GOT3 (cell line): Measurements from ENCODE around the gene MACROH2A1.
"Not testable (repeated sequence)": the region's sequence is repeated elsewhere in the genome, so short reads cannot be mapped to it uniquely, and the experiment has no call there.

ENCODE experiments used
- DNase-seq: peaks from one replicate; lab custom pipeline; 2025; ENCODE audit warnings: mixed read lengths; lab: John Stamatoyannopoulos, UW

Gene MACROH2A1

DNA sequence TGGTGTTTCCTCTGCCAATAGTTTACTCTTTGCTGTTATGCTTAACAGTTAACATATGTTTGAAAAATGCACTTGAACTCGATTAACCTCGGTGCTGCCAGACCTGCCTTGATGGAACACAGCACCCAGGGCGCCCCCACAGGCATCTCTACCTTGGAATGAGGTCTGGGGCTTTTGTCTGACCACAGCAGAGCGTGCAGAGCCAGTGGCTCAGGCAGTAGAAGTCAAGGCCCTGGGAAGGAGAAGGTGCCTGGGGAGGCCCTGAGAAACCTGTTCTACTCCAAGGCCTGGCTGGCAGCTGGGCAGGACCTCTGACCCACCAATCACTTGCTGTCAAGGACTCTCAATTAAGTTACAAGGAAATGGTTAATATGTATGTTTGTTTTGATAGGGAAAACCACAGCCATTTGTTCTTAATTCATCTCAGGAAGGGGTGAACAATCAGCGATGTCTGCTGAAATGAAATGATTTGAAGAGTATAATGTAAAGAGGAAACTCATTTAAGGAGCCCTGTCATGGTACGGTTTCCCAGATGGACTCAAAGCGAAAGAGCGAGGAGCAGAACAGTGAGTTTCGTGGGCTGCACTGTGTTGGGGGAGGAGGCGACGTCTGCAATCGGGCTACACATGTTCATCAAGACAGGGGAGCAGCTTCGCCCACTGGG is 21.9 kb downstream of the MACROH2A1 start:
- DNase-seq, result no peak

DNA sequence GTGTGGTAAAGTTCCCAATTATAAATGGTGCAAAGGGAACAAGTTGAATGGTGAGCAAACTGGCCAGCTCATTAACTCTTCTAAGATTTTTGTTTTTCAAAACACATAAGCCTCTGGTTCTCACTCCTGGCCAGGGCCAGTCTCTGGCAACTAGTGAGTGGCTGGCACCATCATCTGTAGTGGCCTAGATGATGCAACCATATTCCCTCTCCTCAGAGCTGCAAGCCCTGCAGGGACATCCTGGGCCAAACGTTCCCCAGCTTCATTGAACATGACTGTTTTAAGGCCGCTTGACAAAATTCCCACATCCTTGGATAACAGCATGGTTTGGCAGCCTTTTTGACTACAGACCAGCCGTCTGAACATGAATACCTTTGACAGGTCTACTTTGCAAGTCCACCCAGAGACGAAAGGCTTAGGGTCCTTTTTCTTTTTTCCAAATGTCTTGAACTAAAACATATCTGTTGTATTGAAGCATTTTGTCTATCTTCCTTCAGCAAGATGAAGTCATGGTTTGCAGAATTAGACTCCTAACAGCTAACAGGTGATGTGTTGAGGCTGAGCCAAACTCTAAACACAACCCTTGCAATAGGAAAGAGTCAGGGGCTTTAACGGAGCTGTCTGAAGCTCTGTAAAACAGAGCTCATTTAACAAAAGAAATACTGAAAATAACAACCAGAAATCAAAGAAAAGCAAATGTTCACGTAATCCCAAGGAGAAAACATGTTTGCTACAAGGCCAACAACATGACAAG is 23.8 kb downstream of the MACROH2A1 start:
- no peak for DNase-seq

- no peak for DNase-seq
Observed at GRCh38 chr5:135373736-135374515, 25.1 kb downstream of the MACROH2A1 start.

- no peak for DNase-seq
Observed at GRCh38 chr5:135372654-135373381, 26.2 kb downstream of the MACROH2A1 start.

- DNase-seq, result no peak
Observed at GRCh38 chr5:135371622-135372232, 27.3 kb downstream of the MACROH2A1 start.

DNA sequence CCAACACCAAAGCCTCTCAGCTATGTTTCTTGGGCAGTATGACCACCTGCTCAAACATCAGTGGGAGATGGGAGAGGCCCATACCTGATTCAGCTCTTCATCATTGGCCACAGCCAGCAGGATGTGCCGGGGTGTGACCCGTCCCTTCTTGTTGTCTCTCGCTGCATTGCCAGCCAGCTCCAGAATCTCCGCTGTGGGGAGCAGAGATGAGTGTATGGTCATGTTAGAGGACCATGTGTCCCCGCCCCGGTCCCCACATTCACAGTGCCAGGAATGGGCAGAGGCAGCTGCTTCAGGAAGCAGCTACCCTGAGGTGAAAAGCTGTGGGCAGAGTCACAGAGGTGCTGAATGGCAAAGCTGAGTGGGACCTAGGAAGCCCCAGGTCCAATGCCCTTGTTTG is 29.1 kb downstream of the MACROH2A1 start:
- DNase-seq, result no peak

- no peak for DNase-seq
Observed at GRCh38 chr5:135367554-135367953, 31.5 kb downstream of the MACROH2A1 start.

- DNase-seq, result no peak
Observed at GRCh38 chr5:135367076-135367475, 32.0 kb downstream of the MACROH2A1 start.

- no peak for DNase-seq
Observed at GRCh38 chr5:135365281-135365680, 33.8 kb downstream of the MACROH2A1 start.

DNA sequence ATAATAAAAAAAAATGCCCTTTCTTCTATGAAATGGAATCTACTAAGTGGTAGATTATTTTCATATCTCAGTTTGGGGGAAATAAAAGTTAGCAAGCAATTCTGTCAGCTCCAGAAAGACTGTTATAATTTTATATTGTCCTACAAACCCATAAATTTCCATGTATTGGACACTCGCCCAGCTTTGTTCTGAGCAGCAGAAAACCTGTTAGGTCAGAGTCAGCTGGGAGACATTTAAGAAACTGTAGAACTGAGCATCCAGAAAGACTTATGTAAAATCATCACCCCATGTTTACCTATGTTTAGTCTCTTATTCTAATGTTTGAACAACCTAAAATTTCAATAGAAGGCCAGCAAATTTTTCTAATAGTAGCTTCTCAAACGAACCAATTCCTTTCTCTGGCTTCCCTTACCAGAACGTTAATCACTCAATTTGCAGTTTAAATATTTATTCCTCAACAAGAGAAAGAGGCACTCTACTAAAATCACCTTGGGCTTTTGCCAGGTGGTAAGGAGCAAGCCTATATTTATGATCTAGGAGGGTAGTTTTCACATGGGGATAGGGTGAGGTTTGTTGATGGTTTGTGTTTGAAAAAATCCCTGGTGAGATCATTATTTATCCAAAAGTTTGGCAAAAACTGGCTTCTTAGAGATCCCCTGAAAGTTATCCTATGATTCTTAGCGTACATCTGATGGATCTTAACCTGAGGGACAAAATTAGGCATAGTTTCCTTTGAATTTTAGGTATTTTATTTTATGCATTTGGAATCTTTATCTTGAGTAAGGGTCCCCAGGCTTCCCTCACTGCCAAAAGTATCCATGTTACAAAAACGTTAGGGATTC is 34.4 kb downstream of the MACROH2A1 start:
- DNase-seq, result no peak

- not testable (repeated sequence) for DNase-seq
Observed at GRCh38 chr5:135363342-135363741, 35.7 kb downstream of the MACROH2A1 start.

- no peak for DNase-seq
Observed at GRCh38 chr5:135362102-135362501, 36.9 kb downstream of the MACROH2A1 start.

DNA sequence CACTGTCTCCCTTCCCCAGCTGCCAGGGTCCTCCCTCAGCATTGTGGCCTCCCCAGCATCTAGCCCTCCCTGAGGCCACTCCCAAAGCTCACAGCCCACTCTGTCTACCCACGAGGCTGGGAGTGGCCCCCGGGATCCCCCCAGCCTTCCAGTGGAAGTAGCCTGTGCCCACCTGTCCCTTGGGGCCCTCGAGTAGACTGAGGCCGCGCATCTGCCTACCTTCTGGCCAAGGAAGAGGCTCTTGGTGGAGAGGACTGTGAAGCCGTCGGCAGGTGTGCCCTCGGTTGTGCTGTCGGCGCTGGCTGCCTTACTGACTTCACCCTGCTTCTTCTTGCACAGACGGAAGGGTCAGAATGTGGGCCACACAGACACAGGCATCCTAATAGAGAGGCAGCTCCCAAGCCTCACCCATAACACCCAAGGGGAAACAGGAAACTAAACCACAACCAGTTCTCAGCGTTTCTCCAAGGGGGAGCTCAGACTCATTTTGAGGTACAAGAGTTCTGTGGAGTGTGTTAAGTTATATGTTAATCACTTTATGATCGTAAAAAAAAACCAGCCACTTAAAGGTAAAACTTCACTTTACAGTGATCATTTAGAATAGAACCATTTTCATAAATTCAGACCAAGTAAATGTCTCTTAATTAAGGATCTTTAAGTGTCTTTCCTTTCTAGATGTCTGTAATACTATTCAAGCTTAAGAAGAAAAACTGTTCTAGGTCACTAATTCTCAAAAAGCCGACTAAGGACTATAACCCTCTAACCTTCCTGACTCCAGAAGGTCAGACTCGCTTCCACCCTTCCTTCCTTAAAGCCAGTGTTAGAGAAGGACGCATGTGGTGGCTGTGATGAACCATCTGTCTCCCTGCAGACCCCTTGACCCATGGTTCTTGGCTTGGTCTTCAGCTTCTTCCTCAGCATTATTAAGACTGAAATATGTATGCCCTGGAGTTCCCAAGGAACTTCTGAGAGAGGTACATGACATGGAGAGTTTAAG is 38.5 kb downstream of the MACROH2A1 start:
- DNase-seq, result no peak

DNA sequence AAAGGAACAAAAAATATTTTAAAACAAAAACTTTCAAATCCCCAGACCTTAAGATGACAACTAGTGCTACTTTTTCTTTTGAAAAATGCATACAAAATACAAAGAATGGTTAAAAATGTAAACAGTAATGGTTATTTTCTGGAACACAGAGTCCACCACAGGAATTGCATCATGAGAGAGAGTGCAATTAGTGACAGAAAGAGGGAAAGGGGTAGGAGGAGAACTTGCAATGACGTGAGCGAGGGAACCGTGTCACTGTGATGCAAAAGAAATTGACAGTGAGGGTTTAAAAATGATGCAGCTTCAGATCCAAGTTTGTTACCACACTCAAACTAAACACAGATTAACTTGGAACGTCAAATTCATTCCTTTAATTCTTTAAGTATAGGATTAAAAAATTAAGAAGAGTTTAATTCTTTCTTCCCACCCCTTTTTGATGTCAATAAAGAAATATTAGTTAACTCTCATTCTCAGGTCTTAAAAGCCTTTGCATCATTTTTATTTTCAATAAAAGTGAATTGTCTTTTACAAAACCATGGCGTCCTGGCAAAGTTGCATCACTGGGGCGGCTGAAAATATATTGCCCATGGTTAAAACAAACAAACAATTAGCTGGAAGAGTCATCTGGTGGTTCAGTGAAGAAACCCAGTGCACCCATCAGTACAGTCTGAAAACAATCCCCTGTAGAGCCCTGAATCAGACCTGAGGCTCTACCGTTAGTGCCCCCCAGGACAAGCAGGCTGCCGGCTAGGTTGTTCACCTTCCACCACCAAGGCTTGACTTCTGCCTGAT is 39.5 kb downstream of the MACROH2A1 start:
- DNase-seq, result no peak

DNA sequence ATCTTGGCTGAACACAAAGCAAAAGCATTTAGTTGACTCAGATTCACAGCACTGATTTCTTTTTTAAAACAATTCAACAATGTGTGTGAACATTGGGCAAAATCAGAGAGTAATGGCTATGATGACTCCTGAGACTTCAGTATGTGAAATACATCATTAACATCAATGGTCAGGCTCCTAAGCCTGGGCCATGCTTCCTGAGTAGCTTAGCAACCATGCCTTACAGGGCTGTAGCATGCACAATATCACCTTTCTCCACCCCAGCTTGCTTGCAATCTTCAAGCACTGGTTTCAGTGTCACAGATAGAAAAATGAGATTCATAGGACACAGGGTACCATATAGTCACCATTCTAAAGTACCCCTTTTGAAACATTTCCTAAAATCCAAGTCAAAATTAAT is 41.3 kb downstream of the MACROH2A1 start:
- DNase-seq, result no peak

GRCh38 chr5:135356522-135357318 is 42.3 kb downstream of the MACROH2A1 start:
- no peak for DNase-seq

DNA sequence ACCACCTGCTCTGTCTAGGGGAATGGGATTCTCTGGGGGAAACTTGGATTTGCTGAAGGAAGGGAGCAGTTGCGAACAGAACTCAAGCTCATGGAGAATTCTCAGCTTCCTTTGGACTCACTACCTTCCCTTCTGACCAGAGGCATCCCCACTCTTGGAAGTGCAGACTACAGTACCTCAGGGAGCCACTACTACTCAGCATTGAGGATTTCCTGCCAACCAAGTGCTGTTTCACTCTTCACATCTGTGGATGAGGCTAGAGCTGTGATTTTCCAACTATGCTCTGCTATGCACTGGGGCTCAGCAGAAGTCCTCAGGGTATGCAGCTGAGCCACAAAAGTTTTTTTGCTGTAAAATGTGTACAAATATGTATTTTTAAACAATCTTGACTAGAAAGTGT is 43.9 kb downstream of the MACROH2A1 start:
- no peak for DNase-seq
